ENCODE measurements around the gene PIEZO1. TPM values are rescaled to one million over a fixed set of nuclear protein-coding genes. Genes with fewer than 3 reads are reported as not detected.

The PIEZO1 gene
- total and polyA plus RNA-seq, 2 experiments from 2014 or later = 30.4 to 70.1 TPM

GRCh38 chr16:88753191-88753590 is 31.8 kb downstream of the PIEZO1 start:
- H3K79me2 ChIP-seq (replicated peaks; ENCODE audit: insufficient read depth) = no peaks in the 10 kb centered on the region
- no peak overlapping the region for H3K4me2 ChIP-seq
- Mint-ChIP-seq H3K27me3 (ENCODE audit: insufficient read depth, low read depth, poor library complexity) (peaks cover 14% of the 10 kb centered on the region), H3K27ac (no peak overlapping the region), H3K4me1 (peaks cover 16% of the 10 kb centered on the region), H3K36me3 (ENCODE audit: low read depth) (peaks cover 3% of the 10 kb centered on the region; the same call in 1 of the 3 replicates), H3K4me3 (no peak overlapping the region), H3K9me3 (no peaks in the 10 kb centered on the region)
- 0 out of 2 replicates have a peak, but pooled peaks cover 10% of the 10 kb centered on the region for H3F3A ChIP-seq (replicated peaks; ENCODE audit: low read depth)
- H4K20me1 ChIP-seq (replicated peaks; ENCODE audit: insufficient read depth) = no peaks in the 10 kb centered on the region
- H3K9me2 ChIP-seq (ENCODE audit: insufficient read depth) = no peaks in the 10 kb centered on the region
- no peaks in the 10 kb centered on the region for H3K27me3 ChIP-seq (ENCODE audit: insufficient read depth)
- no peak overlapping the region for H2AFZ ChIP-seq
- no peaks in the 10 kb centered on the region for H3K36me3 ChIP-seq (ENCODE audit: insufficient read depth)
- ATAC-seq (peak; percentile 5; the same call in 2 of the 3 replicates), DNase-seq (ENCODE audit: low spot score) (no peak)
- H3K4me3 ChIP-seq = no peak overlapping the region
- TF ChIP-seq ZNF462 (CRISPR knock-in tag; IDR thresholded peaks at IDR 0.05) = no peak
- peak in 1 of 2 experiments; percentile 64; a peak in 2 of 4 replicates for TF ChIP-seq CTCF (conservative IDR thresholded peaks at IDR 0.05; ENCODE audit: low read depth in 2 of 2)
- H3K4me1 ChIP-seq (ENCODE audit: insufficient read depth) = no peaks in the 10 kb centered on the region
- H3K27ac ChIP-seq (ENCODE audit: low read depth) = no peak overlapping the region

- H3K9me2 ChIP-seq (ENCODE audit: insufficient read depth) = no peaks in the 10 kb centered on the region
- ATAC-seq (no peak), DNase-seq (ENCODE audit: low spot score) (no peak)
- peaks cover 3% of the 10 kb centered on the region; the same call in 1 of the 3 replicates for H3K36me3 Mint-ChIP-seq (ENCODE audit: low read depth)
- no peak for TF ChIP-seq POLR2AphosphoS5 (IDR thresholded peaks at IDR 0.05; ENCODE audit: low read depth)
- TF ChIP-seq ZNF331 (CRISPR knock-in tag; IDR thresholded peaks at IDR 0.05; ENCODE audit: low read depth) = no peak
- no peak for TF ChIP-seq NANOG (IDR thresholded peaks at IDR 0.05; ENCODE audit: borderline replicate concordance)
- H3K36me3 ChIP-seq (ENCODE audit: insufficient read depth) = no peaks in the 10 kb centered on the region
- no peaks in the 10 kb centered on the region for H4K20me1 ChIP-seq (replicated peaks; ENCODE audit: insufficient read depth)
- H2AFZ ChIP-seq = no peak overlapping the region
- no peaks in the 10 kb centered on the region for H3K9me3 Mint-ChIP-seq
- no peaks in the 10 kb centered on the region for H3K79me2 ChIP-seq (replicated peaks; ENCODE audit: insufficient read depth)
- no peak overlapping the region for H3K4me2 ChIP-seq
- H3K27ac Mint-ChIP-seq = no peak overlapping the region
- H3K27me3 ChIP-seq (ENCODE audit: insufficient read depth) = no peaks in the 10 kb centered on the region
- no peak overlapping the region for H3K4me3 ChIP-seq
- no peaks in the 10 kb centered on the region for H3K4me1 ChIP-seq (ENCODE audit: insufficient read depth)
- H3K4me1 Mint-ChIP-seq = peaks cover 16% of the 10 kb centered on the region
- H3K4me3 Mint-ChIP-seq = no peak overlapping the region
- H3K27me3 Mint-ChIP-seq (ENCODE audit: insufficient read depth, low read depth, poor library complexity) = peaks cover 11% of the 10 kb centered on the region
- H3F3A ChIP-seq (replicated peaks; ENCODE audit: low read depth) = 0 out of 2 replicates have a peak, but pooled peaks cover 10% of the 10 kb centered on the region
- H3K27ac ChIP-seq (ENCODE audit: low read depth) = no peak overlapping the region
These were observed 32.5 kb downstream of the PIEZO1 start for GRCh38 chr16:88752386-88753002.

Measured in GM23338 (cell line).